ENCODE data around the gene BNC2.

BNC2 gene

GRCh38 chr9:16459421-16460148, 410.9 kb downstream of the BNC2 start:
- Histone ChIP-seq H3K4me3 (ENCODE audit: low read length in 2 of 2) (no peak overlapping the region), H3K9me3 (ENCODE audit: control insufficient read depth in 2 of 2, low read length in 2 of 2) (no peaks in the 10 kb centered on the region), H3K27me3 (ENCODE audit: control insufficient read depth in 2 of 2, insufficient read depth in 2 of 2, low read length in 2 of 2) (no peaks in the 10 kb centered on the region), H3K9ac (ENCODE audit: low read depth in 1 of 2, low read length in 2 of 2) (no peak overlapping the region), H3K27ac (ENCODE audit: low read depth in 2 of 2, low read length in 2 of 2) (no peak overlapping the region), H3K36me3 (ENCODE audit: control insufficient read depth in 2 of 2, insufficient read depth in 2 of 2, low read length in 2 of 2) (no peaks in the 10 kb centered on the region), H3K4me1 (ENCODE audit: control insufficient read depth in 2 of 2, insufficient read depth in 2 of 2, low read length in 2 of 2) (no peaks in the 10 kb centered on the region)

GRCh38 chr9:16458696-16459420, 411.6 kb downstream of the BNC2 start:
- H3K27ac ChIP-seq (ENCODE audit: low read depth in 2 of 2, low read length in 2 of 2) = no peak overlapping the region
- H3K27me3 ChIP-seq (ENCODE audit: control insufficient read depth in 2 of 2, insufficient read depth in 2 of 2, low read length in 2 of 2) = no peaks in the 10 kb centered on the region
- H3K4me1 ChIP-seq (ENCODE audit: control insufficient read depth in 2 of 2, insufficient read depth in 2 of 2, low read length in 2 of 2) = no peaks in the 10 kb centered on the region
- H3K9ac ChIP-seq (ENCODE audit: low read depth in 1 of 2, low read length in 2 of 2) = no peak overlapping the region
- no peaks in the 10 kb centered on the region for H3K36me3 ChIP-seq (ENCODE audit: control insufficient read depth in 2 of 2, insufficient read depth in 2 of 2, low read length in 2 of 2)
- no peak overlapping the region for H3K4me3 ChIP-seq (ENCODE audit: low read length in 2 of 2)
- H3K9me3 ChIP-seq (ENCODE audit: control insufficient read depth in 2 of 2, low read length in 2 of 2) = no peaks in the 10 kb centered on the region

- Histone ChIP-seq H3K27me3 (ENCODE audit: control insufficient read depth in 2 of 2, insufficient read depth in 2 of 2, low read length in 2 of 2) (no peaks in the 10 kb centered on the region), H3K27ac (ENCODE audit: low read depth in 2 of 2, low read length in 2 of 2) (no peak overlapping the region), H3K9me3 (ENCODE audit: control insufficient read depth in 2 of 2, low read length in 2 of 2) (no peaks in the 10 kb centered on the region), H3K4me3 (ENCODE audit: low read length in 2 of 2) (no peak overlapping the region), H3K9ac (ENCODE audit: low read depth in 1 of 2, low read length in 2 of 2) (no peak overlapping the region), H3K36me3 (ENCODE audit: control insufficient read depth in 2 of 2, insufficient read depth in 2 of 2, low read length in 2 of 2) (no peaks in the 10 kb centered on the region), H3K4me1 (ENCODE audit: control insufficient read depth in 2 of 2, insufficient read depth in 2 of 2, low read length in 2 of 2) (no peaks in the 10 kb centered on the region)
These were observed 414.6 kb downstream of the BNC2 start for GRCh38 chr9:16455842-16456241.

- Histone ChIP-seq H3K4me1 (ENCODE audit: control insufficient read depth in 2 of 2, insufficient read depth in 2 of 2, low read length in 2 of 2) (no peaks in the 10 kb centered on the region), H3K27ac (ENCODE audit: low read depth in 2 of 2, low read length in 2 of 2) (no peak overlapping the region), H3K36me3 (ENCODE audit: control insufficient read depth in 2 of 2, insufficient read depth in 2 of 2, low read length in 2 of 2) (no peaks in the 10 kb centered on the region), H3K9me3 (ENCODE audit: control insufficient read depth in 2 of 2, low read length in 2 of 2) (no peaks in the 10 kb centered on the region), H3K9ac (ENCODE audit: low read depth in 1 of 2, low read length in 2 of 2) (no peak overlapping the region), H3K27me3 (ENCODE audit: control insufficient read depth in 2 of 2, insufficient read depth in 2 of 2, low read length in 2 of 2) (no peaks in the 10 kb centered on the region), H3K4me3 (ENCODE audit: low read length in 2 of 2) (no peak overlapping the region)
These were observed 417.1 kb downstream of the BNC2 start for GRCh38 chr9:16453390-16453789.

GRCh38 chr9:16450578-16450977, 419.9 kb downstream of the BNC2 start:
- H3K27me3 ChIP-seq (ENCODE audit: control insufficient read depth in 2 of 2, insufficient read depth in 2 of 2, low read length in 2 of 2) = no peaks in the 10 kb centered on the region
- H3K27ac ChIP-seq (ENCODE audit: low read depth in 2 of 2, low read length in 2 of 2) = no peak overlapping the region
- H3K4me1 ChIP-seq (ENCODE audit: control insufficient read depth in 2 of 2, insufficient read depth in 2 of 2, low read length in 2 of 2) = no peaks in the 10 kb centered on the region
- no peak overlapping the region for H3K4me3 ChIP-seq (ENCODE audit: low read length in 2 of 2)
- no peaks in the 10 kb centered on the region for H3K36me3 ChIP-seq (ENCODE audit: control insufficient read depth in 2 of 2, insufficient read depth in 2 of 2, low read length in 2 of 2)
- H3K9ac ChIP-seq (ENCODE audit: low read depth in 1 of 2, low read length in 2 of 2) = no peak overlapping the region
- no peaks in the 10 kb centered on the region for H3K9me3 ChIP-seq (ENCODE audit: control insufficient read depth in 2 of 2, low read length in 2 of 2)

- H3K9ac ChIP-seq (ENCODE audit: low read depth in 1 of 2, low read length in 2 of 2) = no peak overlapping the region
- H3K9me3 ChIP-seq (ENCODE audit: control insufficient read depth in 2 of 2, low read length in 2 of 2) = no peaks in the 10 kb centered on the region
- H3K4me3 ChIP-seq (ENCODE audit: low read length in 2 of 2) = no peak overlapping the region
- no peak overlapping the region for H3K27ac ChIP-seq (ENCODE audit: low read depth in 2 of 2, low read length in 2 of 2)
- no peaks in the 10 kb centered on the region for H3K4me1 ChIP-seq (ENCODE audit: control insufficient read depth in 2 of 2, insufficient read depth in 2 of 2, low read length in 2 of 2)
- H3K27me3 ChIP-seq (ENCODE audit: control insufficient read depth in 2 of 2, insufficient read depth in 2 of 2, low read length in 2 of 2) = no peaks in the 10 kb centered on the region
- H3K36me3 ChIP-seq (ENCODE audit: control insufficient read depth in 2 of 2, insufficient read depth in 2 of 2, low read length in 2 of 2) = no peaks in the 10 kb centered on the region
These were observed 420.4 kb downstream of the BNC2 start for GRCh38 chr9:16450043-16450442.

GRCh38 chr9:16449076-16449730, 421.3 kb downstream of the BNC2 start:
- H3K27me3 ChIP-seq (ENCODE audit: control insufficient read depth in 2 of 2, insufficient read depth in 2 of 2, low read length in 2 of 2) = no peaks in the 10 kb centered on the region
- H3K9me3 ChIP-seq (ENCODE audit: control insufficient read depth in 2 of 2, low read length in 2 of 2) = no peaks in the 10 kb centered on the region
- no peak overlapping the region for H3K27ac ChIP-seq (ENCODE audit: low read depth in 2 of 2, low read length in 2 of 2)
- H3K4me1 ChIP-seq (ENCODE audit: control insufficient read depth in 2 of 2, insufficient read depth in 2 of 2, low read length in 2 of 2) = no peaks in the 10 kb centered on the region
- H3K9ac ChIP-seq (ENCODE audit: low read depth in 1 of 2, low read length in 2 of 2) = no peak overlapping the region
- H3K36me3 ChIP-seq (ENCODE audit: control insufficient read depth in 2 of 2, insufficient read depth in 2 of 2, low read length in 2 of 2) = no peaks in the 10 kb centered on the region
- H3K4me3 ChIP-seq (ENCODE audit: low read length in 2 of 2) = no peak overlapping the region

- no peaks in the 10 kb centered on the region for H3K4me1 ChIP-seq (ENCODE audit: control insufficient read depth in 2 of 2, insufficient read depth in 2 of 2, low read length in 2 of 2)
- no peaks in the 10 kb centered on the region for H3K27me3 ChIP-seq (ENCODE audit: control insufficient read depth in 2 of 2, insufficient read depth in 2 of 2, low read length in 2 of 2)
- H3K9ac ChIP-seq (ENCODE audit: low read depth in 1 of 2, low read length in 2 of 2) = no peak overlapping the region
- no peaks in the 10 kb centered on the region for H3K36me3 ChIP-seq (ENCODE audit: control insufficient read depth in 2 of 2, insufficient read depth in 2 of 2, low read length in 2 of 2)
- no peaks in the 10 kb centered on the region for H3K9me3 ChIP-seq (ENCODE audit: control insufficient read depth in 2 of 2, low read length in 2 of 2)
- H3K4me3 ChIP-seq (ENCODE audit: low read length in 2 of 2) = no peak overlapping the region
- no peak overlapping the region for H3K27ac ChIP-seq (ENCODE audit: low read depth in 2 of 2, low read length in 2 of 2)
These were observed 422.5 kb downstream of the BNC2 start for GRCh38 chr9:16447946-16448345.

- no peaks in the 10 kb centered on the region for H3K36me3 ChIP-seq (ENCODE audit: control insufficient read depth in 2 of 2, insufficient read depth in 2 of 2, low read length in 2 of 2)
- H3K9ac ChIP-seq (ENCODE audit: low read depth in 1 of 2, low read length in 2 of 2) = no peak overlapping the region
- H3K9me3 ChIP-seq (ENCODE audit: control insufficient read depth in 2 of 2, low read length in 2 of 2) = no peaks in the 10 kb centered on the region
- no peak overlapping the region for H3K4me3 ChIP-seq (ENCODE audit: low read length in 2 of 2)
- H3K27ac ChIP-seq (ENCODE audit: low read depth in 2 of 2, low read length in 2 of 2) = no peak overlapping the region
- no peaks in the 10 kb centered on the region for H3K27me3 ChIP-seq (ENCODE audit: control insufficient read depth in 2 of 2, insufficient read depth in 2 of 2, low read length in 2 of 2)
- H3K4me1 ChIP-seq (ENCODE audit: control insufficient read depth in 2 of 2, insufficient read depth in 2 of 2, low read length in 2 of 2) = no peaks in the 10 kb centered on the region
These were observed 423.8 kb downstream of the BNC2 start for GRCh38 chr9:16446636-16447035.

- Histone ChIP-seq H3K27me3 (ENCODE audit: control insufficient read depth in 2 of 2, insufficient read depth in 2 of 2, low read length in 2 of 2) (no peaks in the 10 kb centered on the region), H3K4me3 (ENCODE audit: low read length in 2 of 2) (no peak overlapping the region), H3K4me1 (ENCODE audit: control insufficient read depth in 2 of 2, insufficient read depth in 2 of 2, low read length in 2 of 2) (no peaks in the 10 kb centered on the region), H3K27ac (ENCODE audit: low read depth in 2 of 2, low read length in 2 of 2) (no peak overlapping the region), H3K9me3 (ENCODE audit: control insufficient read depth in 2 of 2, low read length in 2 of 2) (no peaks in the 10 kb centered on the region), H3K9ac (ENCODE audit: low read depth in 1 of 2, low read length in 2 of 2) (no peak overlapping the region), H3K36me3 (ENCODE audit: control insufficient read depth in 2 of 2, insufficient read depth in 2 of 2, low read length in 2 of 2) (no peaks in the 10 kb centered on the region)
These were observed 425.1 kb downstream of the BNC2 start for GRCh38 chr9:16445141-16445920.

Data from mucosa of rectum (tissue), 2 donors.